ENCODE results near the gene HOXC10. TPM values are rescaled to one million over a fixed set of nuclear protein-coding genes. Genes with fewer than 3 reads are reported as not detected.
A peak's percentile ranks its signal among the peaks of the same experiment; 100 is the strongest.

HOXC10 gene
- total and polyA plus RNA-seq, 5 donors: not detected

DNA sequence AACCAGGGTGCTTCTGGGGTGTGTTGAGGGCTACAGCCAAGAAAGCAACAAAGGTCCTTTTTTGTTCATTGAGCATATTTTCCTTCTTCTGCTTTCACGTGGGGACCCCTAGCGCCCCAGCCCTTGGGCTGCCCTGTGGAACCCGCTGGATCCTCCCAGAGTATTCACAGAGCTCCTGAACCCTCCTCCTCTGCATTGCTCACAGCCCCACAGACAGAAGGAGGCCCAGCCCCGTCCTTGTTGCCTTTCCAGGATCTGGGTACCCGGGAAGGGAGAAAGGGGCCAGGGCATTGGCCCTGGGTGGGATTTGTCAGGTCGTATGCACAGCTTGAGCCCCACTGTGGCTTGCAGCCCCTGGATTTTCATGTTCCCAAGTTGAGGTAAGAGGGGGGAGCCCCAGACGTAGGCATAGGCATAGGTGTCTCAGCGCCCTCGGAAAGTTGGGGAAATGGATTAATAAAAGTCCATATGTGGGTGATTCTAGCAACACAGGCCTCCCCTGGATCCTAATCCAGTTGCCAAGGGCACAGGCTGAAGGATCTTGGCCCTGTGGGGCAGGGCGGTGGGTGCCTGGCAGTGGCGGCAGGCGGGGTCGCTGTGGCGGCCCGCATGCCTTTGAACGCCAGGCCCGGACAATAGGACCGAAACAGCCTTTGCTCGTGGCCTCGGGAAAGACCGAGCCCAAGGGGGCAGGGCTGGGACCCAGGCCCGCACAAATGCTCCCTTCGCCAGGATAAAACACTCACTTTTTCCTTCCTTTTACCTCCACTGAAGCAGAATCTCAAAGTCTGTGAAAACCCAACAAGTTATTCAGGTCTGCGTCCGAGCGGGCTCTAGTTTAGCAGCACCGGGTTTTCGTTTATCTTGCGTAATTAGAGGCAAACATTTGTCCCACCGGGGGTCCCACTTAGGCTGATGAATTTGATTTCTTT, 3.0 kb upstream of the HOXC10 start:
- ATAC-seq (no peak), DNase-seq (no peak)
- Histone ChIP-seq H3K27me3 (ENCODE audit: control insufficient read depth, insufficient read depth) (no peaks in the 10 kb centered on the region), H3K27ac (ENCODE audit: low read length) (no peak overlapping the region), H3K9me3 (ENCODE audit: control insufficient read depth, low read length) (no peaks in the 10 kb centered on the region), H3K4me3 (ENCODE audit: low read length) (no peak overlapping the region), H3K4me1 (ENCODE audit: control insufficient read depth, insufficient read depth, low read length) (no peaks in the 10 kb centered on the region)
- intact Hi-C loops (cut with DNase I): no loop called here
- 12% methylated on average over 30 of the region's 30 CpGs for WGBS

DNA sequence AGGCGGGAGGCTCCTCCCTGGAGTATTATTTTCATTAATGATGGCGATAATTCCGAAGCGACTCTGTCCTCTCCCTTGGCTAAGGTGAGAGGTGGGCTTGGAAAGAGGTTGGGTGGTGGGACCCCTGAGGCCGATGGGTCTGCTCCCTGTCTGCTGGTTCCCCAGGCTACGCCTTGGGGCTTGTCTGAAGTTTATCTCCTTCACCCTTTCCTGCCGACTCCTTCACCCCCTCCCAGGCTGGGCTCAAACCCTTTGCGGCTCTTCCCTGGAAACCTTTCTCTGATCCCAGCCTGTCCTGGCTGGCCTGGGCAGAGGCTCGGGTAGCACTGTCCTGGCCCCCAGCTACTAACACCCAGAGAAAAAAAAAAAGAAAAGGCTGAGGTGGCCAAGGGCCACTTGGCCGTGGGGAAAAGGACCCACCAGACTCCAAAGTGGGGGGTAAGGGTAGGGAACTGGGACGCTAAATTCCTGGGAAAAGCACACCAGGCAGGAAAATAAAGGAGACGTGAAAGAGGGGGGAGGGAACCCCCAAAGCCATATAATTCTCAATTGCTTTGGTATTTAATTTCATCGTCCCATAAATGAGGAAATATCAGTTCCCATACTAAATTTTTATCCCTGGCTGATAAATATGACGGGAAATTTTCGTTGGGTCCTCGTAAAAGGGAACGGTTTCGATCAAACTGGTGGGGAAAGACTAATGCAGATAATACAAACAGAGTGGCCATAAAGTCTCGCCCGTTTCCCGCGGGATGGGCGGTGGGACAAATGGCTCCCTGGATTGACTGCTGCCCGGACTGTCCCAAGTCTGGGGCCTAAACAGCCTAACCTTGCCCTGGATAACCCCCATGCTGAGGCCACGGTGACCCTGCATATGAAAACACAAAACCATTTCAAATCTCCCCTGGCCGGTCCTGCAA, 2.0 kb upstream of the HOXC10 start:
- Histone ChIP-seq H3K9me3 (ENCODE audit: control insufficient read depth, low read length) (no peaks in the 10 kb centered on the region), H3K27ac (ENCODE audit: low read length) (no peak overlapping the region), H3K4me1 (ENCODE audit: control insufficient read depth, insufficient read depth, low read length) (no peaks in the 10 kb centered on the region), H3K4me3 (ENCODE audit: low read length) (no peak overlapping the region), H3K27me3 (ENCODE audit: control insufficient read depth, insufficient read depth) (no peaks in the 10 kb centered on the region)
- 11% methylated on average over 26 of the region's 26 CpGs for WGBS
- intact Hi-C loops (cut with DNase I): no loop called here
- ATAC-seq: no peak
- DNase-seq: no peak

DNA sequence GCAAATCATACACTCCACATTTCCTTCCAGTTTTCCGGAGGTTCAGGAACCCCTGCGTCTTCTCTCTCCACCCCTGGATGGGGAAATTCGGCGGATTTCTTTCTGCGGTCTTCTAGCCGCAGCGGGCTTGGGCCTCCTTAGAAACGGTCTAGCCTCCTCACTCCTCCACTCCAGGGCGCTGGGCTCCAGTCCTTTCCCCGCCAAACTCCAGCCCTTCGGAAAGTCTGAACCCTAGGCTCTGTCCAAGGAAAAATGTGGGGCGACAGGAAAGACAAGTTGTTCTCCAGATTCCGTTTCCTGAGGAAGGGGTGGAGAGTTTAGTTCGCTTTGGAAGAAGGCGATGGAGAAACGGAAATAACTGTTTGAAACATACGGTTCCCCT, 1.4 kb upstream of the HOXC10 start:
- H3K4me1 ChIP-seq (ENCODE audit: control insufficient read depth, insufficient read depth, low read length): no peaks in the 10 kb centered on the region
- H3K27me3 ChIP-seq (ENCODE audit: control insufficient read depth, insufficient read depth): no peaks in the 10 kb centered on the region
- no peaks in the 10 kb centered on the region for H3K9me3 ChIP-seq (ENCODE audit: control insufficient read depth, low read length)
- no peak for ATAC-seq
- DNase-seq: no peak
- intact Hi-C loops (cut with DNase I): no loop called here
- whole genome bisulfite sequencing: 6% methylated on average over 17 of the region's 17 CpGs
- no peak overlapping the region for H3K27ac ChIP-seq (ENCODE audit: low read length)
- no peak overlapping the region for H3K4me3 ChIP-seq (ENCODE audit: low read length)

DNA sequence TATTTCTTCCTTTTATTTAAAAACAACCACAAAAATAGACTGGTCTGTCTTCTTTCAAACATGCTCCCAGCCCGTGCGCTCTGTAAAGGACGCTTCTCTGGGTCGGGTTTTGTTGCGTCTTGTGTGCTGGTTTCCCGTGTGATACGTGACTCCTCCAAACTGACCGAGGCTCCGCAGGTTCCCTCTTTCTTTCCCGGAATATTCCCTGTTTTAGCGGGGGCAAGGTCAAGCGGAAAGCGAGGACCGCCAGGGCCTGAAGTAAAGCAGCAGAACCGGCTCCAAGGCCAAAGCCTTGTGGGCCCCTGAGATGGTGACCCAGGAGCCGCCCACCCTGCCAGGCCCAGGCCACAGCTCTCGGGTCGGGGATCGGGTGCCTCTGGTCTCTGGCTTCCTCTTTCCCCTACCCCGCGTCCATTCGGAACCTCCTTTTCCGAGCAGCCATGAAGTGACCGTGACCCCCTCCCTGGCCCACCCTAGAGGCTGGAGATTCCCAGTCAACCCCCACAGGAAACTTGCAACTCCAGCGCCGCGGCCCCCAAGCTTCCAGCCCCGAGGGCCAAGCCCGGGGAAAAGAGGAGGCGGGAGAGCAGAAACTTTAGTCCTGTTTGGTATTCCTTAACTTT, 885 bp upstream of the HOXC10 start:
- DNase-seq (no peak), ATAC-seq (no peak)
- Histone ChIP-seq H3K4me1 (ENCODE audit: control insufficient read depth, insufficient read depth, low read length) (no peaks in the 10 kb centered on the region), H3K27me3 (ENCODE audit: control insufficient read depth, insufficient read depth) (no peaks in the 10 kb centered on the region), H3K27ac (ENCODE audit: low read length) (no peak overlapping the region), H3K9me3 (ENCODE audit: control insufficient read depth, low read length) (no peaks in the 10 kb centered on the region), H3K4me3 (ENCODE audit: low read length) (no peak overlapping the region)
- 7% methylated on average over 30 of the region's 30 CpGs for WGBS
- intact Hi-C loops (cut with DNase I): no loop called here

DNA sequence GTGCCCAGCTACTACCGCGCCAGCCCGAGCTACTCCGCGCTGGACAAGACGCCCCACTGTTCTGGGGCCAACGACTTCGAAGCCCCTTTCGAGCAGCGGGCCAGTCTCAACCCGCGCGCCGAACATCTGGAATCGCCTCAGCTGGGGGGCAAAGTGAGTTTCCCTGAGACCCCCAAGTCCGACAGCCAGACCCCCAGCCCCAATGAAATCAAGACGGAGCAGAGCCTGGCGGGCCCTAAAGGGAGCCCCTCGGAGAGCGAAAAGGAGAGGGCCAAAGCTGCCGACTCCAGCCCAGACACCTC, 697 bp downstream of the HOXC10 start:
- no peak for ATAC-seq

GRCh38 chr12:53985994-53986685, 1.2 kb downstream of the HOXC10 start:
- Histone ChIP-seq H3K27ac (ENCODE audit: low read length) (no peak overlapping the region), H3K4me3 (ENCODE audit: low read length) (no peak overlapping the region), H3K9me3 (ENCODE audit: control insufficient read depth, low read length) (no peaks in the 10 kb centered on the region), H3K27me3 (ENCODE audit: control insufficient read depth, insufficient read depth) (no peaks in the 10 kb centered on the region), H3K4me1 (ENCODE audit: control insufficient read depth, insufficient read depth, low read length) (no peaks in the 10 kb centered on the region)
- WGBS: 4% methylated on average over 50 of the region's 50 CpGs
- intact Hi-C loops (cut with DNase I): no loop called here
- no peak for DNase-seq
- peak in 1 of 2 donors; percentile 33 for ATAC-seq

More for the DNA sequence above, 697 bp downstream of the HOXC10 start:
- 5% methylated on average over 21 of the region's 21 CpGs for WGBS
- no peak for DNase-seq
- Histone ChIP-seq H3K4me3 (ENCODE audit: low read length) (no peak overlapping the region), H3K4me1 (ENCODE audit: control insufficient read depth, insufficient read depth, low read length) (no peaks in the 10 kb centered on the region), H3K27me3 (ENCODE audit: control insufficient read depth, insufficient read depth) (no peaks in the 10 kb centered on the region), H3K9me3 (ENCODE audit: control insufficient read depth, low read length) (no peaks in the 10 kb centered on the region), H3K27ac (ENCODE audit: low read length) (no peak overlapping the region)
- intact Hi-C loops (cut with DNase I): no loop called here

DNA sequence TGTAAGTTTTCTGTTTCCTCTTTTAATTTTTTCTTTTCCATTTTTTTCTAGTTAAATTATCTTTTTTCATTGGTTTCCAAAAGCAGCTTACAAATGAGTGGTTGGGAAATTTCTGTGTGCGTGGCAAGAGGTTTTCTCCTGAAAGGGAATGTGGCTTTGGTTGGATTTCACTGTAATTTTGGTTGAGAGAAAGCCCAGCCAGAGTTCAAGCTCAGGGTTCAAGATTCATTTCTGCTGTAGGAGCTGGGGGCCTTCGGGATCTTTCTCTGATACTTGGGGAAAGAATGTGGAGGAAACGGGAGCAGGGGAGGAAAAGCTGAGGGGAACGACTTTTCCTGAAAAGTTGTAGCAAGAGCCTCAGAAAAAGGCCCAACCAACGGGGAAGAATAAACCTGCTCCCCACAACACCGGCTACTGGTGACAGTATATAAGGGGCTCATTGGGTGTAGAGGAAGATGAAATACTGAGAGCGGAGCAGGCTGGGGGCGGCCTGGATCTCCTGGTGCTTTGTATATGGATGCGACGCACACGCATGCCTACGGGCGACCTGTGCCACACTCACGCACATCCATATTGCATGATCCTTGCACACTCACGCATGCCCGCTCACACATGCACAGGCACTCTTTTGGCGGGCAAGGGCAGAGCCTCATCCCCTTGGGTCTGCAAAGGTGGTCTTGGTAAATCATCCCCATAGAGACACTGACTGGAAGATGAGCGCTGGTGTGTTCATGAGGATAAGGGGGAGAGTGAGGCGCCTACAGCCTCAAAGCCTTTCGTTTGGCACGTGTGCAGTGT, 1.9 kb downstream of the HOXC10 start:
- H3K9me3 ChIP-seq (ENCODE audit: control insufficient read depth, low read length): no peaks in the 10 kb centered on the region
- H3K4me3 ChIP-seq (ENCODE audit: low read length): no peak overlapping the region
- ATAC-seq (no peak), DNase-seq (no peak)
- WGBS: 18% methylated on average over 21 of the region's 21 CpGs
- intact Hi-C loops (cut with DNase I): no loop called here
- no peak overlapping the region for H3K27ac ChIP-seq (ENCODE audit: low read length)
- H3K27me3 ChIP-seq (ENCODE audit: control insufficient read depth, insufficient read depth): no peaks in the 10 kb centered on the region
- H3K4me1 ChIP-seq (ENCODE audit: control insufficient read depth, insufficient read depth, low read length): no peaks in the 10 kb centered on the region

- intact Hi-C loops (cut with DNase I): no loop called here
- no peaks in the 10 kb centered on the region for H3K4me1 ChIP-seq (ENCODE audit: control insufficient read depth, insufficient read depth, low read length)
- no peak for ATAC-seq
- DNase-seq: no peak
- no peak overlapping the region for H3K4me3 ChIP-seq (ENCODE audit: low read length)
- 15% methylated on average over 4 of the region's 4 CpGs for WGBS
- no peaks in the 10 kb centered on the region for H3K27me3 ChIP-seq (ENCODE audit: control insufficient read depth, insufficient read depth)
- H3K27ac ChIP-seq (ENCODE audit: low read length): no peak overlapping the region
- no peaks in the 10 kb centered on the region for H3K9me3 ChIP-seq (ENCODE audit: control insufficient read depth, low read length)
These were observed 2.9 kb downstream of the HOXC10 start for GRCh38 chr12:53987787-53988230.

DNA sequence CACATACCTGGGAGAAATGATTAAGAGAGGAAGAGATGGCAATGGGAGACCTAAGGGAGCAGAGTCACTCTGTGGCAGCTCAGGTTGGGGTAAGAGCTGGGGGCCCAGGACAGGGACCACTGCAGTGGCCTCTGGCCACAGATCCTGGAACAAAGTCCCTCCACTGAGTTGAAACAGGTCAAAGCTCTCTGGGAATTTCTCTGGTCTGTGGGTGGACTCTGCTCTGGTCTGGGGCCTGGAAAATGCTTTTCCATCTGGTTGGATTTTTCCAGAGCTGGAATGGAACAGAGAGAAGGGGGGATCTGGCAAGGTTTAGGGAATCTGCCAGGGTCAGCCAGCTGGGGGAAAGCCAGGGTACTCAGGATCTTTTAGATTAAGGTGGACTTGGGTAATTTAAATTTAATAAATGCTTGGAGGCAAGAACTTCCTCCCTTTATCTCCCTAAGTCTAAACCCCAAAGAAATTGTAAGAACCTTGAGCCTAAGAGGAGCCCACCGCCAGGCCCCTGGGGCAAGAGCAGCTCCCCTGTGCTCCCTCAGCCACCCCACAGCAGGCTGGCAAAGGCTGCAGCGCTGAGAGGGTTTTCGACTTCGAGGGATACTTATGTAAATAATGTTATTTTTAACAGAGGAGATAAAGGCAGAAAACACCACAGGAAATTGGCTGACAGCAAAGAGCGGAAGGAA, 3.7 kb downstream of the HOXC10 start:
- no peaks in the 10 kb centered on the region for H3K4me1 ChIP-seq (ENCODE audit: control insufficient read depth, insufficient read depth, low read length)
- WGBS: 7% methylated on average over 5 of the region's 5 CpGs
- peaks cover 5% of the 10 kb centered on the region for H3K27me3 ChIP-seq (ENCODE audit: control insufficient read depth, insufficient read depth)
- intact Hi-C loops (cut with DNase I): no loop called here
- no peaks in the 10 kb centered on the region for H3K9me3 ChIP-seq (ENCODE audit: control insufficient read depth, low read length)
- ATAC-seq (no peak), DNase-seq (no peak)
- no peak overlapping the region for H3K4me3 ChIP-seq (ENCODE audit: low read length)
- no peak overlapping the region for H3K27ac ChIP-seq (ENCODE audit: low read length)
